Activated naive CD8-positive, alpha-beta T cell treated with anti-CD3 and anti-CD28 coated beads, Interleukin-2, amount 50 U/mL, for 24 hours (primary cell): Measurements from ENCODE around the gene KCNJ11.

Experiments used
- ATAC-seq: fragments of 150-1000 bp; cut with Tn5 transposase; one replicate; pipeline ENCODE4 v1.10.0; 2021
- DNase-seq: peaks from one replicate; pipeline ENCODE4 v3.0.0; 2021
- H3K27ac Mint-ChIP-seq: one replicate; pipeline ENCODE4 v1.8.0; 2021; ENCODE audit warnings: mild to moderate bottlenecking, mixed read lengths
- H3K27me3 Mint-ChIP-seq: one replicate; pipeline ENCODE4 v1.8.0; 2021; ENCODE audit warnings: mixed read lengths
- H3K36me3 Mint-ChIP-seq: one replicate; pipeline ENCODE4 v1.8.0; 2021; ENCODE audit warnings: low read depth, mixed read lengths
- H3K4me1 Mint-ChIP-seq: one replicate; pipeline ENCODE4 v1.8.0; 2021; ENCODE audit warnings: mixed read lengths
- H3K4me3 Mint-ChIP-seq: one replicate; pipeline ENCODE4 v1.8.0; 2021; ENCODE audit warnings: mild to moderate bottlenecking, moderate library complexity, mixed read lengths
- H3K9me3 Mint-ChIP-seq: one replicate; pipeline ENCODE4 v1.8.0; 2021; ENCODE audit warnings: mixed read lengths

The KCNJ11 gene

GRCh38 chr11:17389211-17389956 lies 925 bp upstream of the KCNJ11 start:
- peaks cover 7% of the 10 kb centered on the region for H3K4me1 Mint-ChIP-seq
- peak overlapping the region; percentile 65 for H3K4me3 Mint-ChIP-seq
- H3K27ac Mint-ChIP-seq: no peak overlapping the region
- no peaks in the 10 kb centered on the region for H3K9me3 Mint-ChIP-seq
- no peaks in the 10 kb centered on the region for H3K36me3 Mint-ChIP-seq
- ATAC-seq: peak; percentile 66
- H3K27me3 Mint-ChIP-seq: peaks cover 6% of the 10 kb centered on the region
- peak; percentile 86 for DNase-seq

- H3K4me1 Mint-ChIP-seq: peaks cover 7% of the 10 kb centered on the region
- H3K27ac Mint-ChIP-seq: no peak overlapping the region
- no peak overlapping the region for H3K4me3 Mint-ChIP-seq
- no peaks in the 10 kb centered on the region for H3K9me3 Mint-ChIP-seq
- peaks cover 6% of the 10 kb centered on the region for H3K27me3 Mint-ChIP-seq
- DNase-seq (no peak), ATAC-seq (no peak)
- H3K36me3 Mint-ChIP-seq: no peaks in the 10 kb centered on the region
Measured at GRCh38 chr11:17387811-17388210, 648 bp downstream of the KCNJ11 start.

- no peaks in the 10 kb centered on the region for H3K36me3 Mint-ChIP-seq
- peaks cover 7% of the 10 kb centered on the region for H3K4me1 Mint-ChIP-seq
- H3K4me3 Mint-ChIP-seq: no peak overlapping the region
- no peaks in the 10 kb centered on the region for H3K9me3 Mint-ChIP-seq
- peaks cover 6% of the 10 kb centered on the region for H3K27me3 Mint-ChIP-seq
- no peak for DNase-seq
- ATAC-seq: no peak
- no peak overlapping the region for H3K27ac Mint-ChIP-seq
Measured at GRCh38 chr11:17387254-17387653, 1.2 kb downstream of the KCNJ11 start.

- no peaks in the 10 kb centered on the region for H3K36me3 Mint-ChIP-seq
- no peaks in the 10 kb centered on the region for H3K9me3 Mint-ChIP-seq
- peaks cover 7% of the 10 kb centered on the region for H3K4me1 Mint-ChIP-seq
- peaks cover 6% of the 10 kb centered on the region for H3K27me3 Mint-ChIP-seq
- H3K27ac Mint-ChIP-seq: no peak overlapping the region
- DNase-seq (peak; percentile 55), ATAC-seq (peak; percentile 61)
- no peak overlapping the region for H3K4me3 Mint-ChIP-seq
Measured at GRCh38 chr11:17386331-17387084, 2.0 kb downstream of the KCNJ11 start.

- no peaks in the 10 kb centered on the region for H3K36me3 Mint-ChIP-seq
- no peak overlapping the region for H3K27ac Mint-ChIP-seq
- H3K4me1 Mint-ChIP-seq: peaks cover 7% of the 10 kb centered on the region
- DNase-seq: no peak
- ATAC-seq: no peak
- H3K27me3 Mint-ChIP-seq: peaks cover 6% of the 10 kb centered on the region
- H3K4me3 Mint-ChIP-seq: no peak overlapping the region
- H3K9me3 Mint-ChIP-seq: no peaks in the 10 kb centered on the region
Measured at GRCh38 chr11:17385926-17386325, 2.5 kb downstream of the KCNJ11 start.

GRCh38 chr11:17385492-17385891 lies 3.0 kb downstream of the KCNJ11 start:
- ATAC-seq (no peak), DNase-seq (no peak)
- peaks cover 7% of the 10 kb centered on the region for H3K4me1 Mint-ChIP-seq
- H3K36me3 Mint-ChIP-seq: no peaks in the 10 kb centered on the region
- peaks cover 6% of the 10 kb centered on the region for H3K27me3 Mint-ChIP-seq
- no peaks in the 10 kb centered on the region for H3K9me3 Mint-ChIP-seq
- H3K27ac Mint-ChIP-seq: no peak overlapping the region
- no peak overlapping the region for H3K4me3 Mint-ChIP-seq

- Mint-ChIP-seq H3K9me3 (no peaks in the 10 kb centered on the region), H3K4me1 (peaks cover 4% of the 10 kb centered on the region), H3K27me3 (peaks cover 6% of the 10 kb centered on the region), H3K36me3 (no peaks in the 10 kb centered on the region), H3K4me3 (no peak overlapping the region), H3K27ac (no peak overlapping the region)
- DNase-seq (peak; percentile 80), ATAC-seq (peak; percentile 45)
Measured at GRCh38 chr11:17384002-17384511, 4.4 kb downstream of the KCNJ11 start.

- peaks cover 6% of the 10 kb centered on the region for H3K27me3 Mint-ChIP-seq
Measured at GRCh38 chr11:17383461-17383860, 5.0 kb downstream of the KCNJ11 start.

GRCh38 chr11:17382046-17382728 lies 6.3 kb downstream of the KCNJ11 start:
- H3K9me3 Mint-ChIP-seq: no peaks in the 10 kb centered on the region
- no peaks in the 10 kb centered on the region for H3K4me1 Mint-ChIP-seq
- H3K27ac Mint-ChIP-seq: no peak overlapping the region
- peaks cover 3% of the 10 kb centered on the region for H3K27me3 Mint-ChIP-seq
- ATAC-seq: no peak
- no peak overlapping the region for H3K4me3 Mint-ChIP-seq
- H3K36me3 Mint-ChIP-seq: peaks cover 4% of the 10 kb centered on the region
- DNase-seq: no peak

More at GRCh38 chr11:17383461-17383860, 5.0 kb downstream of the KCNJ11 start:
- H3K4me1 Mint-ChIP-seq: peaks cover 2% of the 10 kb centered on the region
- H3K9me3 Mint-ChIP-seq: no peaks in the 10 kb centered on the region
- H3K4me3 Mint-ChIP-seq: no peak overlapping the region
- DNase-seq (no peak), ATAC-seq (no peak)
- no peak overlapping the region for H3K27ac Mint-ChIP-seq
- peaks cover under 1% of the 10 kb centered on the region for H3K36me3 Mint-ChIP-seq

- no peak overlapping the region for H3K27ac Mint-ChIP-seq
- no peaks in the 10 kb centered on the region for H3K9me3 Mint-ChIP-seq
- ATAC-seq (no peak), DNase-seq (no peak)
- H3K36me3 Mint-ChIP-seq: peaks cover 4% of the 10 kb centered on the region
- no peaks in the 10 kb centered on the region for H3K4me1 Mint-ChIP-seq
- peaks cover 3% of the 10 kb centered on the region for H3K27me3 Mint-ChIP-seq
- no peak overlapping the region for H3K4me3 Mint-ChIP-seq
Measured at GRCh38 chr11:17381156-17381555, 7.3 kb downstream of the KCNJ11 start.

- Mint-ChIP-seq H3K4me1 (no peaks in the 10 kb centered on the region), H3K36me3 (peaks cover 5% of the 10 kb centered on the region), H3K27ac (no peak overlapping the region), H3K9me3 (no peaks in the 10 kb centered on the region), H3K4me3 (no peak overlapping the region), H3K27me3 (no peaks in the 10 kb centered on the region)
- DNase-seq: no peak
- no peak for ATAC-seq
Measured at GRCh38 chr11:17379383-17380180, 8.9 kb downstream of the KCNJ11 start.

- H3K27me3 Mint-ChIP-seq: no peaks in the 10 kb centered on the region
- ATAC-seq (no peak), DNase-seq (no peak)
- peaks cover 5% of the 10 kb centered on the region for H3K36me3 Mint-ChIP-seq
- H3K4me3 Mint-ChIP-seq: no peak overlapping the region
- H3K9me3 Mint-ChIP-seq: peaks cover 3% of the 10 kb centered on the region
- no peak overlapping the region for H3K27ac Mint-ChIP-seq
- no peaks in the 10 kb centered on the region for H3K4me1 Mint-ChIP-seq
Measured at GRCh38 chr11:17378655-17379054, 9.8 kb downstream of the KCNJ11 start.

GRCh38 chr11:17376493-17376892 lies 12.0 kb downstream of the KCNJ11 start:
- H3K36me3 Mint-ChIP-seq: peaks cover 23% of the 10 kb centered on the region
- ATAC-seq (no peak), DNase-seq (no peak)
- H3K27me3 Mint-ChIP-seq: no peaks in the 10 kb centered on the region
- H3K9me3 Mint-ChIP-seq: peaks cover 19% of the 10 kb centered on the region
- no peak overlapping the region for H3K4me3 Mint-ChIP-seq
- no peaks in the 10 kb centered on the region for H3K4me1 Mint-ChIP-seq
- H3K27ac Mint-ChIP-seq: no peak overlapping the region

- Mint-ChIP-seq H3K9me3 (peaks cover 29% of the 10 kb centered on the region), H3K27ac (no peak overlapping the region), H3K4me1 (no peaks in the 10 kb centered on the region), H3K36me3 (peaks cover 32% of the 10 kb centered on the region), H3K27me3 (no peaks in the 10 kb centered on the region), H3K4me3 (no peak overlapping the region)
- no peak for DNase-seq
- ATAC-seq: no peak
Measured at GRCh38 chr11:17375547-17375946, 12.9 kb downstream of the KCNJ11 start.
